H1 (cell line): ENCODE measurements around the gene RTF2. TPM values are rescaled to one million over a fixed set of nuclear protein-coding genes. Genes with fewer than 3 reads are reported as not detected.

Experiments
- CTCF ChIA-PET: fragments of 300-600 bp; sonication (Branson Sonifier 250); formaldehyde crosslinking; loops from one replicate; lab custom pipeline; 2021; ENCODE audit not compliant: partially characterized antibody; lab: Charles Lee
- POLR2A ChIA-PET: fragments of 300-600 bp; sonication (Branson Sonifier 250); formaldehyde crosslinking; loops from one replicate; lab custom pipeline; 2021; ENCODE audit warnings: inconsistent platforms; ENCODE audit not compliant: partially characterized antibody; lab: Charles Lee
- DNase-seq, 2 experiments: peaks; one replicate each; pipeline versions ENCODE4 v3.0.0 to v3.0.0-alpha.2; 2010 to 2022; ENCODE audit warnings: low spot score in 2 of 2, low read depth in 1 of 2, mixed read lengths in 1 of 2
- FAIRE-seq: peaks from 2 replicates; lab custom pipeline; 2011; peaks lifted over from hg19 to GRCh38; lab: Jason Lieb, UNC
- H2AFZ ChIP-seq: 2 replicates; pipeline ENCODE4 v1.8.1; 2012; ENCODE audit warnings: low read length, inconsistent platforms
- H2AK5ac ChIP-seq: 2 replicates; pipeline ENCODE4 v1.6.1; 2013; ENCODE audit warnings: low read depth, low read length
- H2BK120ac ChIP-seq: replicated peaks from 2 replicates; pipeline ENCODE3; 2013; ENCODE audit warnings: low read depth, low read length, inconsistent platforms
- H2BK12ac ChIP-seq: 2 replicates; pipeline ENCODE4 v1.6.1; 2013; ENCODE audit warnings: low read depth, low read length
- H2BK15ac ChIP-seq: 2 replicates; pipeline ENCODE4 v1.6.1; 2013; ENCODE audit warnings: low read length
- H2BK20ac ChIP-seq: 2 replicates; pipeline ENCODE4 v1.6.1; 2013; ENCODE audit warnings: low read length
- H2BK5ac ChIP-seq: 2 replicates; pipeline ENCODE4 v1.6.1; 2013; ENCODE audit warnings: low read depth, low read length
- H3K14ac ChIP-seq: 2 replicates; pipeline ENCODE4 v1.6.1; 2013; ENCODE audit warnings: inconsistent platforms; ENCODE audit not compliant: insufficient read length
- H3K18ac ChIP-seq: 2 replicates; pipeline ENCODE4 v1.6.1; 2013; ENCODE audit warnings: low read length; ENCODE audit errors: extremely low read depth
- H3K23ac ChIP-seq: 2 replicates; pipeline ENCODE4 v1.6.1; 2013; ENCODE audit warnings: inconsistent platforms; ENCODE audit not compliant: insufficient read length
- H3K23me2 ChIP-seq: 2 replicates; pipeline ENCODE4 v1.6.1; 2013; ENCODE audit warnings: low read depth, low read length
- H3K27ac ChIP-seq: 2 replicates; pipeline ENCODE4 v1.6.1; 2011; ENCODE audit warnings: low read depth, low read length, inconsistent platforms
- H3K27me3 ChIP-seq, 4 experiments: replicated peaks in 1 of 4; 1 replicate in 1 of 4; 2 replicates in 3 of 4; pipeline versions ENCODE4 v1.6.1 to v1.8.1; 2011 to 2013; ENCODE audit warnings: low read length in 3 of 4, mild to moderate bottlenecking in 3 of 4, inconsistent platforms in 2 of 4, mixed read lengths in 2 of 4, moderate library complexity in 1 of 4; ENCODE audit not compliant: control insufficient read depth in 3 of 4, insufficient read depth in 3 of 4; ENCODE audit errors: extremely low read depth in 1 of 4
- H3K36me3 ChIP-seq, 4 experiments: 2 replicates each; pipeline versions ENCODE4 v1.6.1 to v1.8.1; 2011 to 2013; ENCODE audit warnings: mild to moderate bottlenecking in 4 of 4, low read length in 3 of 4, moderate library complexity in 2 of 4, control low read depth in 1 of 4, inconsistent platforms in 1 of 4; ENCODE audit not compliant: insufficient read depth in 4 of 4, control insufficient read depth in 2 of 4
- H3K4ac ChIP-seq: replicated peaks from 2 replicates; pipeline ENCODE3; 2013; ENCODE audit warnings: low read length, low read depth, mixed read lengths, inconsistent platforms; ENCODE audit not compliant: insufficient read length
- H3K4me1 ChIP-seq, 4 experiments: replicated peaks in 1 of 4; 1 replicate in 1 of 4; 2 replicates in 3 of 4; pipeline versions ENCODE4 v1.6.1 to v1.8.1; 2011 to 2013; ENCODE audit warnings: low read length in 3 of 4, inconsistent platforms in 2 of 4, mixed read lengths in 1 of 4; ENCODE audit not compliant: insufficient read depth in 4 of 4, control insufficient read depth in 3 of 4
- H3K4me2 ChIP-seq, 2 experiments: 2 replicates each; pipeline versions ENCODE4 v1.6.1 to v1.8.1; 2011 to 2013; ENCODE audit warnings: low read depth in 2 of 2, low read length in 2 of 2, control low read depth in 1 of 2, inconsistent platforms in 1 of 2, mild to moderate bottlenecking in 1 of 2; ENCODE audit not compliant: insufficient read depth in 1 of 2
- H3K4me3 ChIP-seq, 4 experiments: fragments of 200-600, 300-600 bp in 1 of 4; sonication (generic), shearing (Covaris generic), sonication (Bioruptor Twin) in 1 of 4; 2 replicates each; pipeline versions ENCODE4 v1.5.1 to v1.8.1; 2011 to 2016; ENCODE audit warnings: low read length in 4 of 4, low read depth in 3 of 4, control low read depth in 2 of 4, inconsistent platforms in 2 of 4, mild to moderate bottlenecking in 2 of 4, mixed read lengths in 1 of 4, moderate library complexity in 1 of 4; ENCODE audit not compliant: insufficient read depth in 2 of 4; ENCODE audit errors: extremely low read depth in 1 of 4
- H3K56ac ChIP-seq: replicated peaks from 2 replicates; pipeline ENCODE3; 2013; ENCODE audit warnings: low read depth, mild to moderate bottlenecking, mixed read lengths, low read length, inconsistent platforms; ENCODE audit not compliant: insufficient read length
- H3K79me1 ChIP-seq: 2 replicates; pipeline ENCODE4 v1.6.1; 2013; ENCODE audit warnings: low read depth, low read length, control low read depth
- H3K79me2 ChIP-seq, 2 experiments: 2 replicates each; pipeline versions ENCODE4 v1.6.1 to v1.8.1; 2012 to 2013; ENCODE audit warnings: low read length in 2 of 2, mild to moderate bottlenecking in 2 of 2, inconsistent platforms in 1 of 2; ENCODE audit not compliant: insufficient read depth in 2 of 2, control insufficient read depth in 1 of 2
- H3K9ac ChIP-seq, 4 experiments: replicated peaks in 1 of 4; 1 replicate in 1 of 4; 2 replicates in 3 of 4; pipeline versions ENCODE4 v1.6.1 to v1.8.1; 2011 to 2013; ENCODE audit warnings: low read depth in 3 of 4, low read length in 3 of 4, control low read depth in 2 of 4, mild to moderate bottlenecking in 2 of 4, moderate library complexity in 2 of 4, inconsistent platforms in 1 of 4; ENCODE audit errors: extremely low read depth in 1 of 4
- H3K9me3 ChIP-seq, 2 experiments: 2 replicates each; pipeline versions ENCODE4 v1.6.1 to v1.8.1; 2012 to 2013; ENCODE audit warnings: mild to moderate bottlenecking in 2 of 2, moderate library complexity in 2 of 2, control low read depth in 1 of 2, inconsistent platforms in 1 of 2, low read depth in 1 of 2, low read length in 1 of 2, mixed read lengths in 1 of 2; ENCODE audit not compliant: insufficient read depth in 2 of 2
- H4K20me1 ChIP-seq, 2 experiments: replicated peaks in 1 of 2; 2 replicates each; pipeline versions ENCODE3 to v1.8.1; 2011 to 2013; ENCODE audit warnings: inconsistent platforms in 2 of 2, low read length in 2 of 2, mild to moderate bottlenecking in 1 of 2; ENCODE audit not compliant: insufficient read depth in 2 of 2, control insufficient read depth in 1 of 2
- H4K5ac ChIP-seq: 2 replicates; pipeline ENCODE4 v1.6.1; 2013; ENCODE audit warnings: low read length, low read depth, mixed read lengths, inconsistent platforms; ENCODE audit not compliant: insufficient read length
- H4K8ac ChIP-seq: 2 replicates; pipeline ENCODE4 v1.8.0; 2013; ENCODE audit warnings: mild to moderate bottlenecking, moderate library complexity, low read length, inconsistent platforms; ENCODE audit not compliant: insufficient read depth; ENCODE audit errors: extremely low read depth
- H4K91ac ChIP-seq: replicated peaks from 2 replicates; pipeline ENCODE3; 2013; ENCODE audit warnings: low read length, mixed read lengths, inconsistent platforms; ENCODE audit not compliant: insufficient read length
- ASH2L ChIP-seq: fragments of 200-600, 300-600 bp; sonication (generic); IDR thresholded peaks from one replicate; pipeline ENCODE4 v1.7.1; 2017; ENCODE audit warnings: low read length
- CBX8 ChIP-seq: fragments of 300-800, 300-1000 bp; sonication (generic); IDR thresholded peaks from 2 replicates; pipeline ENCODE4 v1.7.1; 2016; ENCODE audit warnings: low read depth, low read length, borderline replicate concordance
- CHD1 ChIP-seq: IDR thresholded peaks from 2 replicates; pipeline ENCODE4 v1.6.1; 2012; ENCODE audit warnings: low read depth, low read length, improper control_type of control experiment
- EZH2 ChIP-seq: fragments of 200-600 bp; sonication (generic); IDR thresholded peaks from 2 replicates; pipeline ENCODE4 v1.7.1; 2012; ENCODE audit warnings: low read depth, mild to moderate bottlenecking, moderate library complexity, low read length, inconsistent platforms; ENCODE audit not compliant: severe bottlenecking
- KDM1A ChIP-seq: fragments of 200-600, 300-600 bp; sonication (generic); IDR thresholded peaks from 2 replicates; pipeline ENCODE4 v1.7.1; 2016; ENCODE audit warnings: mild to moderate bottlenecking, low read length, borderline replicate concordance
- NANOG ChIP-seq: IDR thresholded peaks from 2 replicates; pipeline ENCODE4 v1.6.1; 2011; ENCODE audit warnings: low read length, low read depth, mild to moderate bottlenecking, inconsistent platforms; ENCODE audit not compliant: insufficient read depth, poor library complexity, severe bottlenecking
- POLR2A ChIP-seq, 2 experiments: IDR thresholded peaks; 1 replicate in 1 of 2; 2 replicates in 1 of 2; pipeline ENCODE4 v1.6.1; 2011; ENCODE audit warnings: low read depth in 2 of 2, low read length in 2 of 2, mild to moderate bottlenecking in 2 of 2; ENCODE audit errors: control extremely low read depth in 1 of 2
- RFX5 ChIP-seq: IDR thresholded peaks from 2 replicates; pipeline ENCODE4 v1.6.1; 2011; ENCODE audit warnings: low read depth, low read length, improper control_type of control experiment, borderline replicate concordance
- RNF2 ChIP-seq: fragments of 200-900, 300-1000 bp; sonication (generic); IDR thresholded peaks from 2 replicates; pipeline ENCODE4 v1.7.1; 2016; ENCODE audit warnings: borderline replicate concordance, low read depth, mild to moderate bottlenecking, antibody characterized with exemption, low read length; ENCODE audit not compliant: poor library complexity, severe bottlenecking; ENCODE audit errors: missing control alignments
- RXRA ChIP-seq: IDR thresholded peaks from 2 replicates; pipeline ENCODE4 v1.6.1; 2011; ENCODE audit warnings: low read depth, mild to moderate bottlenecking, low read length, moderate library complexity; ENCODE audit not compliant: insufficient read depth
- SIN3A ChIP-seq, 2 experiments: IDR thresholded peaks in 1 of 2; conservative IDR thresholded peaks in 1 of 2; 2 replicates each; pipeline ENCODE4 v1.6.1; 2011 to 2012; ENCODE audit warnings: low read length in 2 of 2, improper control_type of control experiment in 1 of 2, low read depth in 1 of 2, mild to moderate bottlenecking in 1 of 2
- SP1 ChIP-seq: IDR thresholded peaks from 2 replicates; pipeline ENCODE4 v1.6.1; 2011; ENCODE audit warnings: low read depth, low read length
- SUZ12 ChIP-seq: fragments of 200-600 bp; sonication (generic); IDR thresholded peaks from 2 replicates; pipeline ENCODE4 v1.6.1; 2012; ENCODE audit warnings: mild to moderate bottlenecking, inconsistent platforms, low read length, moderate library complexity, mixed read lengths
- WGBS, 2 experiments: shearing (Covaris generic) in 1 of 2; methylation state at CpG; one replicate each; pipeline versions ENCODE4 v1.1.6 to v1.1.7; 2013 to 2015; ENCODE audit warnings: low lambda C conversion rate in 2 of 2, mixed read lengths in 2 of 2, inconsistent platforms in 1 of 2, low coverage in 1 of 2, missing lambda C conversion rate in 1 of 2; ENCODE audit not compliant: insufficient replicate concordance in 2 of 2, insufficient coverage in 1 of 2, insufficient read length in 1 of 2; ENCODE audit errors: extremely low coverage in 1 of 2, missing lambda C conversion rate in 1 of 2; 5-methylcytosine and 5-hydroxymethylcytosine counted together
- polyA plus RNA-seq, 7 experiments: library from polyadenylated mRNA; depleted of rRNA in 3 of 7; stranded (reverse) in 5 of 7; unstranded in 2 of 7; fragments of >200 nt in 5 of 7; fragments of 200-250 nt in 2 of 7; gene quantifications; 1 replicate in 5 of 7; 2 replicates in 1 of 7; 4 replicates in 1 of 7; pipeline versions ENCODE4 v1.2.1 to v1.2.3, GENCODE V29; 2011 to 2013; ENCODE audit warnings: missing spikeins in 2 of 7, mixed read lengths in 2 of 7
- total RNA-seq: library from RNA; stranded (reverse); fragmentation: NEBNext Ultra II Directional; extraction: Animal tissue kit (Norgen Biotek cat#: 25700); gene quantifications from 2 replicates; pipeline ENCODE4 v1.2.1, GENCODE V29; 2021
- TF ChIP-seq, protein P1 (sequence below): IDR thresholded peaks from 2 replicates; pipeline ENCODE4 v1.6.1; 2011; ENCODE audit warnings: low read depth, mild to moderate bottlenecking, low read length; ENCODE audit not compliant: insufficient read depth

The RTF2 gene
- total and polyA plus RNA-seq, 2 of the 8 experiments (the other 6 are each of a cell fraction or from before 2014, with no cell fraction given) = 33.9 to 51.2 TPM

- no peaks in the 10 kb centered on the region for H3K23me2 ChIP-seq
- H2BK15ac ChIP-seq = no peak overlapping the region
- no peak overlapping the region for H3K56ac ChIP-seq
- no peak overlapping the region for H2BK12ac ChIP-seq
- no peak overlapping the region for H2AK5ac ChIP-seq
- H4K20me1 ChIP-seq = peaks cover 0 to 2% of the 10 kb centered on the region in 2 experiments
- no peak overlapping the region for H3K14ac ChIP-seq
- no peak overlapping the region for H3K27ac ChIP-seq
- no peaks in the 10 kb centered on the region for H3K9me3 ChIP-seq
- POLR2A ChIA-PET = no interaction called here
- no peak overlapping the region for H2BK20ac ChIP-seq
- no peak for FAIRE-seq
- no peak overlapping the region for H3K4me2 ChIP-seq
- WGBS, 2 experiments = 89% methylated on average over 8 of the region's 8 CpGs; no CpG with 5 or more reads in 1 of the 2 experiments
- H4K91ac ChIP-seq = no peak overlapping the region
- no peak overlapping the region for H4K8ac ChIP-seq
- H3K79me2 ChIP-seq = no peaks in the 10 kb centered on the region
- H2AFZ ChIP-seq = no peak overlapping the region
- H3K27me3 ChIP-seq = no peaks in the 10 kb centered on the region
- CTCF ChIA-PET = interaction anchor here (0.6 to 2.9 kb wide), 7 partner anchors 9 to 1750 kb away, joined by 3 to 14 read pairs (median 3); no protein-coding TSS in a partner anchor
- H3K4ac ChIP-seq = no peak overlapping the region
- no peak overlapping the region for H3K18ac ChIP-seq
- no peak overlapping the region for H3K23ac ChIP-seq
- H3K4me3 ChIP-seq = no peak overlapping the region
- H2BK120ac ChIP-seq = no peak overlapping the region
- no peaks in the 10 kb centered on the region for H3K79me1 ChIP-seq
- H4K5ac ChIP-seq = no peak overlapping the region
- no peaks in the 10 kb centered on the region for H3K4me1 ChIP-seq
- no peak overlapping the region for H3K9ac ChIP-seq
- H2BK5ac ChIP-seq = no peak overlapping the region
- no peaks in the 10 kb centered on the region for H3K36me3 ChIP-seq
- no peak for DNase-seq
- TF ChIP-seq ASH2L (no peak), EZH2 (no peak), SUZ12 (no peak), POLR2A (IDR thresholded peaks at IDR 0.05; ENCODE audit: control extremely low read depth in 1 of 2, low read depth in 2 of 2, low read length in 2 of 2) (no peak), CBX8 (no peak), RFX5 (no peak), CHD1 (no peak), RXRA (no peak), NANOG (no peak), RNF2 (no peak), SIN3A (conservative IDR thresholded peaks at IDR 0.05 in 1 of 2, IDR thresholded peaks at IDR 0.05 in 1 of 2; ENCODE audit: low read depth in 1 of 2, low read length in 2 of 2) (no peak), SP1 (no peak), KDM1A (no peak)
- TF ChIP-seq, protein P1, sequence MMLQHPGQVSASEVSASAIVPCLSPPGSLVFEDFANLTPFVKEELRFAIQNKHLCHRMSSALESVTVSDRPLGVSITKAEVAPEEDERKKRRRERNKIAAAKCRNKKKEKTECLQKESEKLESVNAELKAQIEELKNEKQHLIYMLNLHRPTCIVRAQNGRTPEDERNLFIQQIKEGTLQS = no peak
These were observed 35.5 kb downstream of the RTF2 start for GRCh38 chr20:56503916-56504315.
